DMS114 treated with DMSO at 0.1 percent for 48 hours (cell line): ENCODE data around the gene KCND2.
"Not testable (repeated sequence)": the region's sequence is repeated elsewhere in the genome, so short reads cannot be mapped to it uniquely, and the experiment has no call there.

Experiments
- DNase-seq: peaks from one replicate; lab custom pipeline; 2025; ENCODE audit not compliant: unreplicated experiment; lab: John Stamatoyannopoulos, UW

KCND2 gene

DNA sequence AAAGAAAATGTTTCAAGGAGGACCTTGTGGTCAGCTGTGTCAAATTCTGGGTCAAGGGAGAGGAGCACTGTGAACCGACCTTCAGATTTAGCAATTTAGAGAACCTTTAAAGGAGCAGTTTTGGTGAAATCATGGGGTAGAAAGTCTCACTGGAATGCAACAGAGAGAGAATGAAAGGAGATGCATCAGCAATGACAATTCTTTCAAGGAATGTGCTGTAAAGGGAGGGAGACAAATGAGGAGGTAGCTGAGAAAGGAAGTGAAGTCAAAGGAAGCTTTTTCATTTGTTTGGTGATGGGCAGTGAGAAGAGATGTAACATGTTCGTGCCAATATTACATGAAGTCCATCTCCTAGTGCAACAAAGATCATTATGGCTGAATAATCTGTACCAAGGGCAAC is 418.9 kb downstream of the KCND2 start:
- no peak for DNase-seq

DNA sequence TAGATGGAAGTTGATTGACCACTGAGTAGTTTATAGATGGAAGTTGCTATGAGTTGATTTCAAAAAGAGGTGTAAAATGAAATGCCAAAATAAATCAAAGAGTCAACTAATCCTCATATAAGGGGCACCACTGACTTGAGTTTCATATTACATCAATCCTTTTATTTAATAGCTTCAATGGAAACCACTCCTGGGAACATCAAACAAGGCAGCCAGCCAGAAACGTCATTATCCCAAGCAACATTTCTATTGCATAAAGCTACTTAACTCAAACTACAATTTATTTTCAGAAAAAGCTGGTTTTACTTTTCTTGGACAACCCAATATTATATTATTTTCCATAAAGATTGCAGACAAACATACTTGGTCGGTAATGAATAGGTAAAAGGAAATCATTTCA is 422.9 kb downstream of the KCND2 start:
- DNase-seq = no peak

DNA sequence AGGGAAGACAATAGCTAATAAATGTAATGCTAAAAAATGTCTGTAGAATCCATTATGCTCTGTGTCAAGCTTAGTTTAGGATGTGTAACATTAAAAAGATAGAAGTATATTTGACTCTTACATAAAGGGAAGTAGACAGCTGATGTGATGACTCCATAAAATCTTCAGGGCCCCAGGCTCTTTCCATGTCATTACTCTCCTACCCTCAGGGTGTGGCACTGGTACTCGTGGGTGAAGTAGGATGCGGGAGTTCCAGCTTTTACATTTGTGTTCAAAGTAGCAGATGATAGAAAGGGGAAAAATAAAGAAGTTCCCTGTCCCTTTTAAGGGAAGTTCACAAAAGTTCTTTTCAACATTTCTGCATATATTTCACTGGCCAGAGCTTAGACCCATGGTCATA is 427.8 kb downstream of the KCND2 start:
- no peak for DNase-seq

DNA sequence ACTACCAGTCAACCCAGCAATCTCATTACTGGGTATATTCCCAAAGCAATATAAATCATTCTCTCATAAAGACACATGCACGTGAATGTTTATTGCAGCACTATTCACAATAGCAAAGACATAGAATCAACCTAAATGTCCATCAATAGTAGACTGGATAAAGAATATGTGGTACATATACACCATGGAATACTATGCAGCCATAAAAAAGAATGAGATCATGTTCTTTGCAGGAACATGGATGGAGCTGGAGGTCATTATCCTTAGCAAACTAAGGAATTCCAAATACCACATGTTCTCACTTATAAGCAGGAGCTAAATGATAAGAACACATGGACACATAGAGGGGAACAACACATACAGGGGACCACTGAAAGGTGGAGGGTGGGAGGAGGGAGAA is 429.4 kb downstream of the KCND2 start:
- not testable (repeated sequence) for DNase-seq

DNA sequence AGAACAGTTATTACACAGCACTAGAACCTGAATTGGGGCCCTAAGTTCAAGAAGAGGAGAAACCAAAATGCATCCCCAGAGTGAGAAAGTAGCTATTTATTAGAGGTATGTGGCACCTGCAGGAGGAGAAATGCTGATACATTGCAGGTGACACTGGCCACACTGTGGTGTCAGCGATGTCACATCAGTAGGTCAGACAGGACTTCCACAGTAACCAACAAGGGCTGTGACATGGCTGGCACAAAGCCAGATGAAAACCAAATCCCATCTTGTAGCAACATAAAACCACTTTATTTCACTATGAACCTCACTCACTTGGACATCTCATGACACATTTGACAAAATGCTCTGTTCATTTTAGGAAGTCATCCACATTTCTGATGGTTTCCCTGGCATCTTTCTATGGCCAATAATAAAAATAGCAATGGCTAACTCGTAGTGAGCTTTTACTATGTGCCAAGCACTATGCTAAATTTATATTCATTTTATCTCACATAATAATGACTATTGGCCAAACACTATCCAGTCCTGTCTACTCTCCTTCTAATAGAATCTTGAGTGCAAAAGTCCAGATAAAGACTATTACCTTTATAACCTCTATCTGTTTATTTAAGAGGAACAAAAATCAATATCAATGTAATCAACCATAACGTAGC is 430.7 kb downstream of the KCND2 start:
- DNase-seq = no peak

DNA sequence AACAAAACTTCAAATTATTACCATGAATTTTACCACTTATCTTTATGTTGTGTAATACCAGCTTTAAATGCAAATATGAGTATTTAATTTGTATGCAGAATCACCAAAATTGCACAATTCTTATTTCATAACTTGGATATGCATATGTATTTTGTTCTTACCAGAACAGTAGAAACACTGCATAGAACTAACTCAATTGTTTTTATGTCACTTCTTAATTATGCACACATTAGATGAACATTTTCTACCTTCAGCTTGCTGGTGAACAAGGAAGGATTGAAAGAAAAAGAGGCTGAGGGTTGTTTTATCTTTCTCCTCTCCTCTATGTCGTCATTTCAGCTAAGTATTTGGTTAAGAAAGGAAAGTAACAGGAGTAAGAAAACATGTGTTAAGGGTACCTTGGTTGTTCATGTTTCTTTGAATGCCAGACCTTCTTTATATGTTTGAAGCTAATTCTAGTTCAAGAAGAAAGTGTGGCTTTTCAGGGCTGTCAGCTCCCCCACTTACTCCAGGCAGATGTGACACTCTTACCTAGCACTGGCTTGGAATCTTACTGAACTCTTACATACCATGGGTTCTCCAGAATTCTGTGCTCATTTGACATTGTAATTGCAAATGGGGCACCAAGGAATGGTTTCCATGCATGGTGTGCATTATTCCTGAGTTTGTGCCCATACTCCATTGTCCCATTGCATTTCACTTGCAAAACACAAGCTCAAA is 436.4 kb downstream of the KCND2 start:
- DNase-seq = no peak

DNA sequence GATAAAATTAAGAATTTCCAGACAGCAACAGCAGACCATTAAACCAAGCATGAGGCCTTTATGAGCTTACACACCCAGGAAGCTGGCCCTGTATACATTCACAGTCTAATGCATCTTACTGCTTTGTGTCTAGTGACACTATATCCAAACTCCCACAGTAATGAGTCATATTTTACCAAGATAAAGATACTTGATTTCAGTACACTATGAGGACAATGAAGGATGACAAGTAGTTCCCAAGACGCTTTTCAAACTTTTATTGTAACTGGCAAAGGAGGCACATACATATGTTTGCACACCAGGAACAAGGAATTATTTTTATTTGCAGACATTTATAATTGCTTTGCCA is 437.0 kb downstream of the KCND2 start:
- DNase-seq = no peak

DNA sequence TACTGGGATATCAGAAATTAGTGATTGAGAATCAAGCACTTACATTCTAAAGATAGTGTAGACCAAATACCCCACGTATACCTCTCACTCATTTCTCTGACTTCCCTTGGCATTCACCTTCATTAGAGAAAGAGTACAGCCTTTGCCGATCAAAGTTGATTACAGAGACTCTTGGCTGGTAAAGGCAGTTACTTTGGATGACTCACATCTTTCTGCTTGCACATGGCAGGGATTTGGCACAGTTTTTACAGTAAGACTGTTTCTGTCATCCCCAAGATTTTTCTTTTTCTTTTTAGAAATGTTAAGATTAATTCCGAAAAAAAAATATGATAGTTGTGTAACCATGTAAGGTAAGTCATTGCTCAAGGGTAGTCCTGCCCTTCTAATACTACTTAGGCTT is 442.0 kb downstream of the KCND2 start:
- DNase-seq = no peak

DNA sequence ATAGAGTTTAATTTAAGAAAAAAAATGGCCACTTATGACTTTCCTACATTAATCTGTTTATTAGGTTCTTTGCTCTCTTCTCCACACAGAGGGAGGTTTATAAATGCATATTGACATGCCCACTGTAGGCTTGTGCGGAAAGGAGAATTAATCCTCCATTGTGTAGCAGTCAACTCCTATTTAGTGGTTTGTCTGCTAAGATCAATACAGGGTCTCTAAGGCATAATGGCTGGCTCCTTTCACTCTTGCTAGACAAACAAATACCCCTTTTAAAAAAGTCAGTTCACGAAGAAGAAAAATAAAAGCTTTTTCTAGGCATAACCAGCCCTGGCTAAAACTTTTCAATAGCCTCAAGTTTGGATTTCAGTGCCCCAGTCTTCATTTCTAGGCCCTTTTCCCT is 443.3 kb downstream of the KCND2 start:
- no peak for DNase-seq

DNA sequence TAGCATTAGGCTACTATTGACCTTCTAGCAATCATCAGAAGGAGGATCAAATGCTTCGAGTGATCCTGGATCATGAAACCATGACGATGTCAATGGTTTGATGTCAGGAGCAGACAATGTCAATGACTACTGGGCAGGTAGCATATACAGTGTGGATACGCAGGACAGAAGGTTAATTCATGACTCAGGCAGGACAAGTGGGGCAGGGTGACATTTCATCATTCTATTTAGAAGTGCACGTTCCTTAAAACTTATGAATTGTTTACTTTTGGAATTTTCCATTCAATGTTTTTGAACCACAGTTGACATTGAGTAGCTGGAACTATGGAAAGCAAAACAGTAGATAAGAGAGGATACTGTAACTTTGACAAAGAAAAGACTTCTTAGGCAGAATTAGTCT is 444.2 kb downstream of the KCND2 start:
- no peak for DNase-seq

DNA sequence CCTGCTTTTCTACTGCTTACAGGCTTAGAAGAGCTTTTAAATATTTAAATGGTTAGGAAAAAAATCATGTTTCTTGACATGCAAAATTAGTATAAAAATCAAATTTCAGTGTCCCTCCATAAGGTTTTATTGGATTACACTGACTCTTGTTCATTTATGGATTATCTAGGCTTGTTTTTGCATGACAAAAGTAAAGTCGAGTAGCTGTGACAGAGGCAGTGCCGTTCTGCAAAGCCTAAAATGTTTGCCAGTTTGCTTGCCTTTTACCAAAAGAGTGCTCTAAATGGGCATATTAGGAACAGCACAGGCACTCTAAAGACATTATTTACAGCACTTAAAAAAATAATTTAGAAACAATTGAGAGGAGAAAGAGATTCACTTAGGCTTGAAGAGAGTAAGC is 445.4 kb downstream of the KCND2 start:
- DNase-seq = no peak

DNA sequence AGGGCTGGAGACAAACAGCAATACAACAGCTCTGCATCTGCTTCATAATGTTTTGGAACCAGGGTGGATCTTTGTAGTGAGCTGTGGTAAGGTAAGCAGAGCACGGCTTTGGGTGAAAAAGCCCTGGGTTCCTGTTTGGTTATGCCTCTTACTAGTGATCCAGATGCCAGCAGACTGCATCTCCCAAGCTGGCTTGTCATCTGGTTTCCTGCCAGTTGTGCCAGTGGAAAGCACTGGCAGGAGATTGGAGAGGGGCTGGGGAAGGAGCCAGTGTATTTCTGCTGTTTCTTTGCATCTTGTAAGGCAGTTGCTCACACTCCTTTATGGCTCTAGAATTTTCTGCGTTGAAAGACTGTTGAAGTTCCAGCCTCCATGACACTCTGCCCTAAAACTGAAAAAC is 447.3 kb downstream of the KCND2 start:
- DNase-seq = no peak

DNA sequence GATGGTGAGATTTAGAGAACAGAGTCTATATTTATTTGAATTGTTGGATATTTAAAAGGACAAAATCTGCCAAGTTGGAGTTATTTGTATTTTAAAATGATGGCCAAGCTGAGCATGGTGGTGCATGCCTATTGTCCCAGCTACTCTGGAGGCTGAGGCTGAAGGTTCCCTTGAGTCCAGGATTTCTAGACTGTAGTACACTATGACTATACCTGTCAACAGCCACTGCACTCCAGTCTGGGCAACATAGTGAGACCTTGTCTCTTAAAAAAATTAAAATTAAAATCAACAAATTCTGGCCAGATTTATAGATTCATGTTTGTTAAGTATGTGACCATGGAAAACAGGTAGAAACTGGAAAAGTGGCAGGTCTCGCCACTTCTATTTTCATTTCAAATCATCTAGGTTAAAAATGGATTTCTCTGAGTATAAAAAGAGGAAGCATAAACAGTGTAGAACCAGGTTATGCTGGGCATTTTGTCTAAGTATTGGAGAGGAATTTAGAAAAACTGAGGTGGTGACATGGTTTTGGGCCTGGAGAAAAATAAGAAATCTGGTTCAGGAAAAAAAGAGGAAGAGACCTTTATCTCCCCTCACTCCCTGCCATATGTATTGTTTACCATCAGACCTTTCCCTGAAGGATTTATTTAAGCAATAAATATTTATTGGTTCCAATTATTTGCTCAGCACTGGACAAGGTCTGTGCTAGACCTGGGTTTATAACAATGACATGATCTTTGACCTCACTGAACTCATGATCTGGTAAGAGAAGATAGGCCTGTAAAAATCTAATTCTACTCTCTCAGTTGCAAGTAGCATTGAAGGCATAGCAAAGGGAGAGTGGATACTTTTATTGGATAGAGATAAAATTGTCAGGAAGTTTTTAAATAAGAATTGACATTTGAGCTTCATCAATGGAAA is 450.8 kb downstream of the KCND2 start:
- DNase-seq = no peak

DNA sequence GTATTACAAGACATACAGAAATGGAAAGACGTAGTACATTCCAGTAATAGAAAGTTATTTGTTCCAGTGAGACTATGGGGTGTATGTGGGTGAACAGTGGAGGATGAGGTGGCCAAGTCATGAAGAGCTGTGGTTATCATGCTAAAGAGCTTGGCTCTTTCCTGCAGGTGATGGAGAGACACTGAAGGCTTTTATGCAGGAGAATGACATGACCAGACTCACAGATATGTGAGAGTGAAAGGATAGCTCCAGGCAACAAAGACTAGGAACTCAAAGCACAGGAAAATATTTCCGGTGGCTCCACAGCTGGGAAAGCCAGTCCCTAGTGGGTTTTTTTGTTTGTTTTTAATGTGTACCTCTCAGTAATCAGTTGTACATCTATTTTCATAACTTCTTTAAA is 451.5 kb downstream of the KCND2 start:
- no peak for DNase-seq

DNA sequence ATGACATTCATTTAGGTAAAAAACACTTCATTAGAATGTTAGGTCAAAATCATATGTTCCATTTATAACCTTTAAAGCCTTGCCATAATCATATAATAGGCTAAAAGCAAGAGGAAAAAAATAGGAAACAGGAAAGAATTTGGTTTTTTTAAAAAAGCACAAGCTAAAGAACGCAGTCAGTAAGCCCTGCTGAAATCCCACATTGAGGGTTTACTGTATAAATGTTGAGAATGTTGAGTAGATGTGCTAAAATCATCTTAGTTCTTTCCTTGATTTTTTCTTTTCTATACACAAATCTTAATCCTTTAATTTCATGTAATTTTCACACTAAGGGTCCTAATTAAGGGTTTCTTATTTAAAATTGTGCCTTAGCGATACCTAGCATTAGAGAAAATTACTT is 452.0 kb downstream of the KCND2 start:
- no peak for DNase-seq

DNA sequence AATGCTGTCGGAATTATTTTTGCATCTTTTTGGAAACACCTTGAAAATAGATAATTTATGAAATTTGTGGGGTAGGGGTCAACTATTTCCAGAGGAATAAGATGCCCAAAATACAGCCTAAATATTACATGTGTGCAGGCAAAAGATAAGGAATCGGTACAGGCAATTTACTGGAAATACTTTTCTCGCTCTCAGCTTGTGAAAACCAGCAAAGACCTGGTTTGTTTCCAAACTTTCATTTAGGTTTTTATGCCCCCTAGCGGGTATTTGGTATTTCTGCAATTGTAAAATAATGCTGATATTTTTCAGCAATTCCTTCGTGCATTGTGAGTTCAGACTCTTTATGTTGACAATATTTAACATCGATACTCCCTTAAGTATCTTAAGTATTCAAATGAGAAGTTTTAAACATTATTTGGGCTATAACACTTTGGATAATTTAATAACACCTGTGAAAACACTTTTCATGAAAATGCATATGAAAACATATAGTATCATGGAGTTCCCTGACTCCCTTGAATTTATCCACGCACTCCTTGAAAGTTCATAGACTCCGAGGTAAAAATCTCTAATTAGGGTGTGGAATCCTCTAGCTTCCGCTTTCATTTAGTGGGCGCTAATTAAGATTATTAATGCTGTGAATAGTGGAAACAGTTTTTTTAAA is 452.5 kb downstream of the KCND2 start:
- DNase-seq = peak; percentile 31

DNA sequence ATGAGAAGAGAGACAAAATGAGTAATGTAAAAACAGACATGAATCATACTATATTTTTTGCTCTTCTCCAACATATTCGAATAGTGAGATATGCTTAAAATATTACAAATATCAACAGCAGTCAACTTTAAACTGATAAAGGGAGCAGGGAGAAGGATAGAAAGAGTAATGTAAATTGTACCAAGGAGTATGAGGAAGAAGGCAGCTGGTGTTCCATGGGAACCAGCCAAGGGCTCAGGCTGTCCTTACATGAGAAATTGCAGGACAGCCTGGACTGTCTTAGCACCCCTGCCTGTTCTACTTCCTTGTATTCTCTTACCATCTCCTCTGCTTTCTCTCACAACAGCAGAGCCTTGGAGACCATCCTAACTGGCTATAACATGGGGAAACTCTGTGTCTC is 456.3 kb downstream of the KCND2 start:
- no peak for DNase-seq

DNA sequence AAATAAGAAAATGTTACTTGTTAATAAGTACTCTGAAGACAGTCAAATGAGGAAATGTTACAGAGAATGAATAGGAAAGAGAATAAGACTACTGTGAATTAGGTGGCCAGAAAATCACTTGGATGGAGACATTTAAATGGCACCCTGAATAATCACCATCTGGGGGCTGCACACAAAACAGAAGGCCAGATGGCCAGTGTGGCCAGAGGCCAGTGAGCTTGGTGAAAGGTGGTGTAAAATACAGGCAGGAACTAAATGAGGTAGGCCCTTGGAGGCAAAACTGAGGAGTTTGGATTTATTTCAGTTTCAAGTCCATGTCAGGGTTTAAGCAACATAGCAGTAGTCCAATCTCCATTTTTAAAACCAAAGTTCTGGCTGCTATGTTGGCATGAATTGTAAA is 458.3 kb downstream of the KCND2 start:
- DNase-seq = no peak

DNA sequence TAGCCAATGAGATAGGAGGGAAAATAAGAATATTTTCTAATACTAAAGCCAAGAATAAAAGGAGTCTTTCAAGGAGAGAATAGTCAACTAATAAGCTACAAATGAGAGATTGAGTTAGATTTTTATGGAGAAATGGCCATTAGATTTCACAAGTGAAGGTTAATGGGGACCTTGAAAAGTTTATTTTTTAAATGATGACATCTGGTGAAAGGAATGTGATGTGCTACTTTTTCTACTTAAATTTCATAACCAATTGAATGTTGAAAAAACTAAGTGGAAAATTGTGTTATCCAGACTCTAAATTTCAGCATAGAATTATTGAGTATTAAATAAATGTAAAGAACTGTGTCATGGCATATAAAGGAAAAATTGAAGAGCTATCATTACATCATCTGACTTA is 459.3 kb downstream of the KCND2 start:
- no peak for DNase-seq

DNA sequence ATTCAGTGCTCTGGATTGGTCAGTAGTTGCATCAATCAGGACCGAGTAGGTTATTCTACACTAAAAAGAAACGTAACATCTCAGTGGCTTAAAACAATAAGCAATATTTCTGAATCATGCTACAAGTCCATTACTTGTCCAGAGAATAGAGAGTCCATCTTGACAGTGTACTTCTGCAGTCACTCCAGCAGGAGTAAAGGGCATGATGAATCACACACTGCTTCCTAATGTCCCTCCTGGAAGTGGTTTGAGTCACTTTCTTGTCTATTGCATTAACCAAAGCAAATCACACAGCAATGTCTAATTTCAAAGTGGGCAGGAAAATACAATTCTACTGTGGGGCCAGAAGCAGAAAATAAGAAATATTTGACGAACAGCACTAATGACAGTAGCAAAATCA is 460.2 kb downstream of the KCND2 start:
- no peak for DNase-seq

DNA sequence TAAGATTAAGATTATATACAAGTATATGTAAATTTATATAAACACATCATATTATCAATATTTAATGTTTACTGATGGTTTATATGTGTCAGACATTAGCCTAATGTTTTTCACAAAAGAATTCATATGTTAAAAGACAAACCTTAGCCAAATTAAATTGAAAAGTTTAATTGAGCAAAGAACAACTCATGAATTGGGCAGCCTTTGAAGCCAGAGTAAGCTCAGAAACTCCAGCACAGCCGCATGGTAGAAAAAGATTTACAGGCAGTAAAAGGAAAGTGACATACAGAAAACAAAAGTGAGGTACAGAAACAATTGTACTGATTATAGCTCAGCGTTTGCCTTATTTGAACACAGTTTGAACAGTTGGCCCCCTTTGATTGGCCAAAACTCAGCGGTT is 460.9 kb downstream of the KCND2 start:
- DNase-seq = no peak

DNA sequence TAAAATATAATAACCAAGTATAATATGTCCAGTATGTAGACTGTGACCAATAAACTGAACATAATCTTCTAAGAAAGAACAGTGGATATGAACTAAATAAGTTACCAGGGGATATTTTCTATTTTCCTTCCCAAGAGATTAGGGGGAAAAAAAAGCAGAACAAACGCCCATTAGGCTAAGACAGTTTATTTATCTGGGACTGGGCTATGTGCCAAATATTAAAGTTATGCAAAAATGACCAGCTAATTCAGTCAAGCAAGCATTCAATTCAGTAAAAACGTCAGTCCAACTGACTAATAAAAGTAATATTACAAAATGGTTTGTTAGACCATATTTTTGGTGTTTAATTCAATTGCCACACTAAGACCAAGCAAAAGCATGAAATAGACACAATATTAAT is 462.8 kb downstream of the KCND2 start:
- no peak for DNase-seq
